ENCODE measurements around the gene MINDY4B.

DNA sequence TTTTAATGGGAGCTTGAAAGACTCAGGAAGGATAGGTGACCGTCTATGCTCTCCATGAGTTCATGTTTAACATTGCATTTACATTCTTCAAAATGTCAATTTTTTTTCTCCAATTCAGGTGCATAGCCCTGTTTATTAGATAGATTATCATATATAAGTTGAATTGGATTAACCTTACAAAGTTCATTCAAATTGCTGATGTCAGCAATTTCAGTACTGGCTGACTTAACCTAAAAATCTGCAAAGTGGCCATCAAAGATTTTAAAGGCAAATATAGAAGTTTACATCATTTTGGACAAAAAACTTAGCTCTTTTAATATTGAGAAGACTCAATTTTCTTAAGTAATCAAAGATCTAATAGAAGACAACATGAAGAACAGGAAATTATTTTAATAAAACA, 57.8 kb downstream of the MINDY4B start:
- TF ChIP-seq, protein P1, sequence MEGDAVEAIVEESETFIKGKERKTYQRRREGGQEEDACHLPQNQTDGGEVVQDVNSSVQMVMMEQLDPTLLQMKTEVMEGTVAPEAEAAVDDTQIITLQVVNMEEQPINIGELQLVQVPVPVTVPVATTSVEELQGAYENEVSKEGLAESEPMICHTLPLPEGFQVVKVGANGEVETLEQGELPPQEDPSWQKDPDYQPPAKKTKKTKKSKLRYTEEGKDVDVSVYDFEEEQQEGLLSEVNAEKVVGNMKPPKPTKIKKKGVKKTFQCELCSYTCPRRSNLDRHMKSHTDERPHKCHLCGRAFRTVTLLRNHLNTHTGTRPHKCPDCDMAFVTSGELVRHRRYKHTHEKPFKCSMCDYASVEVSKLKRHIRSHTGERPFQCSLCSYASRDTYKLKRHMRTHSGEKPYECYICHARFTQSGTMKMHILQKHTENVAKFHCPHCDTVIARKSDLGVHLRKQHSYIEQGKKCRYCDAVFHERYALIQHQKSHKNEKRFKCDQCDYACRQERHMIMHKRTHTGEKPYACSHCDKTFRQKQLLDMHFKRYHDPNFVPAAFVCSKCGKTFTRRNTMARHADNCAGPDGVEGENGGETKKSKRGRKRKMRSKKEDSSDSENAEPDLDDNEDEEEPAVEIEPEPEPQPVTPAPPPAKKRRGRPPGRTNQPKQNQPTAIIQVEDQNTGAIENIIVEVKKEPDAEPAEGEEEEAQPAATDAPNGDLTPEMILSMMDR (IDR thresholded peaks at IDR 0.05) = no peak
- TF ChIP-seq POLR2A (IDR thresholded peaks at IDR 0.05) = no peak
